Tibial nerve (tissue), 4 donors: ENCODE data around the gene IVD. TPM values are rescaled to one million over a fixed set of nuclear protein-coding genes. Genes with fewer than 3 reads are reported as not detected.

ENCODE experiments used
- DNase-seq, 2 donors: peaks; one replicate each; pipeline ENCODE4 v3.0.0-alpha.2; 2019; ENCODE audit warnings: low spot score in 2 of 2
- H3K27ac ChIP-seq, 4 donors: fragments of 200-600 bp; sonication (generic) in 3 of 4; one replicate each; pipeline ENCODE4 v1.5.1; 2017 to 2019; ENCODE audit warnings: mild to moderate bottlenecking in 1 of 4
- H3K27me3 ChIP-seq, 2 donors: fragments of 200-600 bp; sonication (generic) in 1 of 2; one replicate each; pipeline versions ENCODE4 v1.5.1 to v1.6.0; 2017 to 2019
- H3K36me3 ChIP-seq, 3 donors: fragments of 200-600 bp; sonication (generic); one replicate each; pipeline ENCODE4 v1.5.1; 2018 to 2019
- H3K4me1 ChIP-seq, 4 donors: fragments of 200-600 bp; sonication (generic) in 3 of 4; one replicate each; pipeline ENCODE4 v1.5.1; 2017 to 2019
- H3K4me3 ChIP-seq, 4 donors: fragments of 200-600 bp; sonication (generic) in 3 of 4; one replicate each; pipeline ENCODE4 v1.5.1; 2017 to 2019; ENCODE audit warnings: mild to moderate bottlenecking in 1 of 4, moderate library complexity in 1 of 4
- H3K9me3 ChIP-seq, 4 donors: fragments of 200-600 bp; sonication (generic) in 3 of 4; one replicate each; pipeline ENCODE4 v1.5.1; 2017 to 2019
- CTCF ChIP-seq, 5 experiments: fragments of 200-600 bp in 3 of 5; fragments of 450-650 bp in 2 of 5; sonication (generic) in 3 of 5; IDR thresholded peaks; one replicate each; pipeline ENCODE4 v1.5.1; 2016 to 2019; ENCODE audit warnings: antibody characterized with exemption in 5 of 5, mild to moderate bottlenecking in 3 of 5, moderate library complexity in 2 of 5
- EP300 ChIP-seq, 2 donors: sonication (generic); formaldehyde crosslinking; IDR thresholded peaks; one replicate each; pipeline ENCODE4 v1.6.1; 2017; ENCODE audit warnings: antibody characterized with exemption in 2 of 2, mild to moderate bottlenecking in 1 of 2
- POLR2A ChIP-seq, 2 donors: fragments of 450-650 bp; IDR thresholded peaks; one replicate each; pipeline ENCODE4 v1.6.1; 2017; ENCODE audit warnings: antibody characterized with exemption in 2 of 2, mild to moderate bottlenecking in 2 of 2, moderate library complexity in 2 of 2
- WGBS, 2 donors: methylation state at CpG; one replicate each; pipeline ENCODE4 v1.1.5; 2018; 5-methylcytosine and 5-hydroxymethylcytosine counted together
- total RNA-seq, 4 donors: library from RNA; depleted of rRNA; stranded (reverse); fragments of >200 nt; gene quantifications; one replicate each; pipeline ENCODE4 v1.1.0, GENCODE V29; 2016

Gene IVD
- total RNA-seq, 4 donors from 2014 or later, result 62.8 to 88.6 (median 76.7) TPM

- TF ChIP-seq CTCF (IDR thresholded peaks at IDR 0.05) (no peak), POLR2A (IDR thresholded peaks at IDR 0.05) (no peak), EP300 (IDR thresholded peaks at IDR 0.05) (no peak)
- WGBS, 2 donors, result 94 to 97% methylated on average over 11 of the region's 11 CpGs
- Histone ChIP-seq H3K9me3 (no peaks in the 10 kb centered on the region), H3K36me3 (peaks cover 3 to 83% (median 9%) of the 10 kb centered on the region in 3 donors), H3K27me3 (no peaks in the 10 kb centered on the region), H3K4me1 (peaks cover 0 to 19% (median 16%) of the 10 kb centered on the region in 4 donors), H3K4me3 (no peak overlapping the region), H3K27ac (no peak overlapping the region)
- DNase-seq, result no peak
Observed at GRCh38 chr15:40410476-40410875, 4.9 kb downstream of the IVD start.

GRCh38 chr15:40412095-40412759 lies 6.6 kb downstream of the IVD start:
- WGBS, 2 donors, result 81 to 83% methylated on average over 7 of the region's 7 CpGs
- H3K36me3 ChIP-seq, result peaks cover 3 to 97% (median 9%) of the 10 kb centered on the region in 3 donors

GRCh38 chr15:40413036-40413435 lies 7.4 kb downstream of the IVD start:
- Histone ChIP-seq H3K4me3 (no peak overlapping the region), H3K36me3 (peaks cover 3 to 97% (median 9%) of the 10 kb centered on the region in 3 donors), H3K27ac (no peak overlapping the region), H3K27me3 (no peaks in the 10 kb centered on the region), H3K4me1 (no peaks in the 10 kb centered on the region), H3K9me3 (no peaks in the 10 kb centered on the region)
- no peak for DNase-seq
- 88 to 90% methylated on average over 9 of the region's 9 CpGs for WGBS, 2 donors
- no peak for TF ChIP-seq POLR2A (IDR thresholded peaks at IDR 0.05)
- TF ChIP-seq EP300 (IDR thresholded peaks at IDR 0.05), result no peak
- no peak for TF ChIP-seq CTCF (IDR thresholded peaks at IDR 0.05)

More at GRCh38 chr15:40412095-40412759, 6.6 kb downstream of the IVD start:
- Histone ChIP-seq H3K27ac (no peak overlapping the region), H3K4me3 (no peak overlapping the region), H3K4me1 (peaks cover 0 to 5% (median 2%) of the 10 kb centered on the region in 4 donors), H3K9me3 (no peaks in the 10 kb centered on the region), H3K27me3 (no peaks in the 10 kb centered on the region)
- TF ChIP-seq POLR2A (IDR thresholded peaks at IDR 0.05), result no peak
- TF ChIP-seq CTCF (IDR thresholded peaks at IDR 0.05), result no peak
- TF ChIP-seq EP300 (IDR thresholded peaks at IDR 0.05), result no peak
- no peak for DNase-seq

GRCh38 chr15:40414816-40415215 lies 9.2 kb downstream of the IVD start:
- Histone ChIP-seq H3K9me3 (no peaks in the 10 kb centered on the region), H3K27ac (no peak overlapping the region), H3K36me3 (peaks cover 3 to 94% (median 9%) of the 10 kb centered on the region in 3 donors), H3K4me1 (no peaks in the 10 kb centered on the region), H3K27me3 (no peaks in the 10 kb centered on the region), H3K4me3 (no peak overlapping the region)
- no peak for DNase-seq
- WGBS, 2 donors, result 81 to 91% methylated on average over 7 of the region's 7 CpGs
- TF ChIP-seq EP300 (IDR thresholded peaks at IDR 0.05), result no peak
- no peak for TF ChIP-seq CTCF (IDR thresholded peaks at IDR 0.05)
- TF ChIP-seq POLR2A (IDR thresholded peaks at IDR 0.05), result no peak

GRCh38 chr15:40415226-40415625 lies 9.6 kb downstream of the IVD start:
- TF ChIP-seq CTCF (IDR thresholded peaks at IDR 0.05) (no peak), EP300 (IDR thresholded peaks at IDR 0.05) (no peak), POLR2A (IDR thresholded peaks at IDR 0.05) (no peak)
- Histone ChIP-seq H3K27me3 (no peaks in the 10 kb centered on the region), H3K9me3 (no peaks in the 10 kb centered on the region), H3K4me3 (no peak overlapping the region), H3K36me3 (peaks cover 3 to 90% (median 9%) of the 10 kb centered on the region in 3 donors), H3K4me1 (peaks cover 0 to 2% (median 0%) of the 10 kb centered on the region in 4 donors), H3K27ac (no peak overlapping the region)
- no peak for DNase-seq
- 91% methylated on average over 10 of the region's 10 CpGs for WGBS, 2 donors
